Stimulated activated CD4-positive, alpha-beta T cell treated with anti-CD3 and anti-CD28 coated beads, Interleukin-2, amount 100 ng/mL, for 4 hours (primary cell): ENCODE results near the gene LRP2BP.

Experiments
- DNase-seq: peaks from one replicate; pipeline ENCODE4 v3.0.0-alpha.2; 2020; ENCODE audit warnings: low read depth

LRP2BP gene

DNA sequence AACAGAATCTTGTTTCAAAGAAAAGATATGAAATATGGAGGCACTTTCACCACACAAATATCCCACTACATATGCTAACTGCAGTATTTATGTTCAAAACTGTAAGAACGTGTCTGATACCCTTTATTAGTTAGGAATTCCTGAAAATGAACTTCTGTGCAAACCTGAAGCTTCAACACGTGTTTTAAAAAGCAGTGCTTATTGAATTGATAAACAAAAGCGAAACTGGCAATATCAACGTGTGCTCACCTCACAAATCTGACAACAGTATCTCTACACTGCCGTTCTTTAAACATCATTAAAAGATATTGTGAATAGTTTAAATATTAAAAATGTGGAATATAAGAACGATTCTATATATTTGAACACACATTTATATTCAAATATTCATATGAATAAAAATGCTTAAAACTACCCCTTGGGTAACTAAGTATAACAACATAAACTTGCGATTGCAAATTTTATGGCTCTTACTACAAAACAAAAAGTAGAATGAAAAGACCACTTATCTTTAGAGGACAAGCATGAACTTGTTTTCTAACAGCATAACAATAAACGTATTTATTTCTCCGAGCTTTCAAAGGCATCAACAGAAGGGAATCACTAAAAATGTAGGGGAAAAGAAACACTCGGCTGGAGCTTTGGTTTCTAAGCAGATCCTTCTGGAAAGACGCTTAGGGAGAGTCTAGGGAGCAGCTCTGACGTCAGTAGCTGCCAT lies at the start of gene LRP2BP:
Gene LRP2BP, minus strand, starts transcription at position 687 of the 718 bp plus-strand sequence. CDS start 17,738 bp downstream, outside the sequence.
- no peak for DNase-seq

GRCh38 chr4:185445209-185445608 lies 49.5 kb upstream of the LRP2BP start:
- no peak for DNase-seq

GRCh38 chr4:185441479-185441878 lies 45.8 kb upstream of the LRP2BP start:
- DNase-seq = no peak

- no peak for DNase-seq
These were observed 42.1 kb upstream of the LRP2BP start for GRCh38 chr4:185437809-185438208.

DNA sequence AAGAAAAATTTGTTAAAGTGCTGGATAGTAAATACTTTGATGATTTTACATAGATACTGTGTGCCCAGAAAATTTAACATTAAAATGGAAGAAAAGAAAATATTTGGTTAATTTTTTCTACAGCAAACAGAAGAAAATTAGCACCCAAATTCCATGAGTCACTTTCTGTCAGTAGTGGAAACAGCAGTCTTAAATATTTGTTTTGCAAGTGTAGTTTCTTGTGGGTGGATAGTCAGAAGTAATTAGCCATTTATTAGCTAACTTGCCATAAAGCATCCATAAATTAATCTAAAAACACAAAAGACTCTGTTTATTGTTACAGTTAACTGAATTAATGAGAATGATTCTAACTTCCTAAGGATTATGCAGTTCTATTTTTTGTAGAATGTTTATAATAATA lies 39.7 kb upstream of the LRP2BP start:
- DNase-seq = no peak

DNA sequence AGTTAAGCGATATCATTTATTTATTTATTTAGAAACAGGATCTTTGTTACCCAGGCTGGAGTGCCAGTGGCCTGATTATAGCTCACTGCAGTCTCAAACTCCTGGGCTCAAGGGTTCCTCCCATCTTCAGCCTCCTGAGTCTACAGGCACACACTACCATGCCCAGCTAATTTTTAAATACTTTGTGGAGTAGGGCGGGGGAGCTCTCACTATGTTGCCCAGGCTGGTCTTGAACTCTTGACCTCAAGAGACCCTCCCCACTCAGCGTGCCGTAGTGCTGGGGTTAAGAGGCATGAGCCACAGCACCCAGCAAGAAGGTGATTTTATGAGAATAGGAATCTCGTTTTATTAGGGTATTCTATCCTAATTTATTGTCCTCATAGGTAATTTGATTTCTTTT lies 33.9 kb upstream of the LRP2BP start:
- DNase-seq = no peak

GRCh38 chr4:185426960-185427688 lies 31.4 kb upstream of the LRP2BP start:
- no peak for DNase-seq

GRCh38 chr4:185425647-185426352 lies 30.1 kb upstream of the LRP2BP start, which contains the start of gene UFSP2:
Gene UFSP2, minus strand, starts transcription at chr4:185425964. Its CDS starts 96 bp downstream, at chr4:185425868.
- peak; percentile 70 for DNase-seq

- no peak for DNase-seq
These were observed 29.4 kb upstream of the LRP2BP start for GRCh38 chr4:185424905-185425646.

DNA sequence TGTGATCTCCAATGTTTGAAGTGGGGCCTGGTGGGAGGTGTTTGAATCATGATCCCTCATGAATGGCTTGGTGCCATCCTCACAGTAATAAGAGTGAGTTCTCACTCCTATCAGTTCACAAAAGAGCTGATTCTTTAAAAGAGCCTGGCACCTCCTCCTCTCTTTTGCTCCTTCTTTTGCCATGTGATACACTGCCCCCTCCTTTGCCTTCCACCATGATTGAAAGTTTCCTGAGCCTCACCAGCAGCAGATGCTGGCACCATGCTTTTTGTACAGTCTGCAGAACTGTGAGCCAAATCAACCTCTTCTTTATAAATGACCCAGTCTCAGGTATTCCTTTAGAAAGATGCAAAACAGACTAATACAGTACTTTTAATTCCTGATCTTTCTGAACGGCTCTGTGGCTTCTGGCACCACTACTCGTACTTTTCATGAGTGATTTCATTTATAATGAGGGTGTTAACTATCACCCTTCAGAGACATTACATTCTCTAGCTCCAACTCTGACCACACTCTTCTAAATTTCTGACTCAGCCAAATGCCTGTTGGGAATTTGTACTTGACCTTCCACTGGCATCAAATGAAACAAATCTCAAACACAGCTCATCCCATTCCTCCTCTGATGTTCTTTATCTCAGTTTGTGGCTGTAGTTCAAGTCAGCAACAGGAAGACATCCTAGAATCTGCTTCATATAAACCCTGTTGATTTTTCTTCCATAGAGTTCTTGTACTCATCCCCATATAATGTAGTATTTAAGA lies 25.8 kb upstream of the LRP2BP start:
- DNase-seq = no peak

DNA sequence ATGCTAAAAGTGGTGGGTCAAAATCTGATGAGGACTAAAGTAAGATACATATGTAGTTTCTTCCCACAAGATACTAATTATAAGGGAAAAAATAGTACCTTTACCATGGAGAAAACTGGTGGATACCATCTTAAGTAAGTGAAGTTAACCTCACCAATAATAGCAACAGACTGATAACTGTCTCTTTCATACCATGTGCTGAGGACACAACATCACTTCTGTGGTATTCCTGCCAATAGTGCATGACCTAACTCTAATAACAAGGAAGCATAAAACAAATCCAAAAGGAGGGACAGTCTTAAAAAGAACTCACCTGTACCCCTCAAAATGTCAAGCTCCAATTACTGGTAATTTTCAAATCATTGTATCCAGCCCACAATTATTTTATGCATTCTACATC lies 21.2 kb upstream of the LRP2BP start:
- no peak for DNase-seq

DNA sequence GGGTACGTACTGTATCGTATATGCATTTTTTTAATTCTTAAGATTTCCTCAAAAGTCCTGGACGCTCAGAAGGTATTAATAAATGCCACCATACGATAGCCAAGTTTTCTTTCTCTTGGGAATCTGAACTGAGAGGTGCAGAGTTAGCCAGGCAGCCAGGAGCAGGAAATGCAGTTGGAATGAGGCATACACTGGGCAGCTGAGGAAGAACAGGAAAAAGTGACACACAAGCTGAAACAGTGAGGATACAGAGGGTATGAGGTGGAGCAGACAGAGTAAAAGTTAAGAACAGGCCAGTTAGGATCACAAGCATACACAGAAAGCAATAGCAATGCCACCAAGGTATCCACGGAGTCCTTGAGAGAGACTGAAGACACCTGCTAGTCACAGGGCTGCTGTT lies 16.7 kb upstream of the LRP2BP start:
- DNase-seq = no peak

GRCh38 chr4:185411849-185412248 lies 16.1 kb upstream of the LRP2BP start:
- no peak for DNase-seq

- no peak for DNase-seq
These were observed 12.7 kb upstream of the LRP2BP start for GRCh38 chr4:185408432-185408831.

DNA sequence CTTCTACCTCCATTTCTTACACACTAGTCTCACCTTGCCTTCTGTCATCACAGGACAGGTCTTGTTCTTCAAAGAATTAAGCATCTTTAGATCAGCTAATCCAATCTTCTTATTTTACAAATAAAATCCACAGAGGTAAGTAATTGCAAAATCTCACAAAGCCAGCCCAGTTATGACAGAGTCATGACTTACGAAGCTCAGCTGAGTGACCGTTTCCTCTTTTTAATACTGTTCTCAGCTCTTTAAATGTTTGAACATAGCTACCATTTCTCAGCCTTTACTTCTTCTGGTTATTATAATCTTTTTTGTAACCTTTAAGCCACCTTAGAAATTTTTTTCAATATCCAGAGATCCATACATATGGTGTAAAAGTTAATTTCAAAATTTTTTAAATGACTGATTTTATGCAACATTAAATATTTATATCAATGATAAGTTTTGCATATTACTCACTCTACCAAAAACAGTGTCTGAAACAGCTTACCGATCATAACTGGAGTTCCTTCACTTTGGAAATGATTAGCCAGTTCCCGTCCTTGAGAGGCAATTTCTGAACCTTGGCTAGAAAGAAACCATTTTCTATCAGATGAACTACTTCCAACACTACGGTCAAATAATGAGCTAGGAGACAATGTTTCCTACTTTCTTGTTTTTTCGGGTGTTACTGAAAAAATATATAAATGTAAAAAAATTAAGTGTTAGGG lies 9.7 kb upstream of the LRP2BP start:
- no peak for DNase-seq

DNA sequence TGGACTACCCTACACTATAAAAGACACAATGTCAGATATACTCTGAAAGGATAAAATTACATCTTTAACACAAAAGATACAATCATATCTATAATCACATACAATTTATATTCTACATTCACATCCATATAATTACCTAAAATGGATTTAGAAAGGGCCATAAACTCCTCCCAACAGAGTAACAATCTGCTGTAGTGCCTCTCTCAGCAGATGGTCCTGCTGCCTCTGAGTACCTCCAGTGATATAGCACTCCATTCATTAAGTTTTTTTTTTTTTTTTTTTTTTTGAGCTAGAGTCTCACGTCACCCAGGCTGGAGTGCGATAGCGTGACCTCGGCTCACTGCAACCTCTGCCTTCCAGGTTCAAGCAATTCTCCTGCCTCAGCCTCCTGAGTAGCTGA lies 8.3 kb upstream of the LRP2BP start:
- DNase-seq = no peak

DNA sequence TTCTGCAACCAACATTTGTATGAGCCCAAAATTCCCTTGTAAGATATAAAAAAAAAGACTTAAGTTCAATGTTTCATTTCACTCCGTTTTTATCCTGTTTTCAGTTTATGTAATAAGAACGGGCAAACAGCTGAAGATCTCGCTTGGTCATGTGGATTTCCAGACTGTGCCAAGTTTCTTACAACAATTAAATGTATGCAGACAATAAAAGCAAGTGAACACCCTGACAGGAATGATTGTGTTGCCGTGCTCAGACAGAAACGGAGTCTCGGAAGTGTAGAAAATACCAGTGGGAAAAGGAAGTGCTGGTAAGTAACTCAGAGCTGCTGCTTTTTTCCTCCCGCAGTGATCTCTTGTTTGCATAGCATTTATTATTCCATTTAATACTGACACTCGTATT lies 3.7 kb upstream of the LRP2BP start:
- no peak for DNase-seq

DNA sequence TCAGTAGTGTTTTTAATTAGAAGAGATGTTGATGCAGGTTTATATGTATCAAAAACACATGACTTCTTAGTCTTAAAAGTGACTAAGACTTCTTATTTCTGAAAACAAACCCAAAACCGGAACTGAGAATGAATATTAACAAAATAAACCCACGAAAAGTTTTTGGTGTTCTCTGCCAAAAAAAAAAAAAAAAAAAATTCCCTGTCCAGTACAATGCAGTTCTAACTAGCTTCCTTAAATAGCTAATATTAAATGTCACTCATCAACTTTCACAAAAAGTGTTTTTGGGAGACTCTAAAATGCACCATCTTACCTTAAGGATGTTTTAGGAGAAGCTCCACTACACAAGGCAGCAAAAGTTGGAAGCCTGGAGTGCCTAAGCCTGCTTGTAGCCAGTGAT lies 2.9 kb upstream of the LRP2BP start:
- no peak for DNase-seq

DNA sequence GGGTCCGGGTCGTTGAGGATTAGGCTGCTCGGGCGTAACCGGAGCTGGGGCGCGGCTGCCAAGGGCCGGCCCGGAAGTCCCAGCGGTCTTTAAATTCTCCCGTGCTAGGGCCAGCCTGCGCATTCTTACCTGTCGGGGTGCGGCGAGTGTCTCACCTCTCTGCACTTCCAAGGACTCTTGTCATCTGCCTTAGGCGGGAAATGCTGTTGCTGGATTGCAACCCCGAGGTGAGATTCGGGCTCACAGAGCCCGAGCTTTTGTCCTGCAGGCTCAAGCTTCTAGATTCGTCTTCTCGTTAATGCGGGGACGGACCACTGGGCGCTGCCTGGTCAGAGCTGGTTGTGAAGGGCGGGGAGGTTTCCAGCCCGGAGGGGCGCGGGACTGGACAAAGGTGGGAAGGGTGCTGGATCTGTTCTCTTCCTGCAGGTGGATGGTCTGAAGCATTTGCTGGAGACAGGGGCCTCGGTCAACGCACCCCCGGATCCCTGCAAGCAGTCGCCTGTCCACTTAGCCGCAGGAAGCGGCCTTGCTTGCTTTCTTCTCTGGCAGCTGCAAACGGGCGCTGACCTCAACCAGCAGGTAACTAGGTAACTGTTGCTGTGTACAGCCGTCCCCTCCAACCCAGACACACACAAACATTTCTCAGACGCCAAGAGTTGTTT lies 1.1 kb upstream of the LRP2BP start, which contains the start of gene ANKRD37:
Gene ANKRD37, plus strand, starts transcription at position 118 of the 662 bp plus-strand sequence. Its CDS starts 83 bp downstream, at position 201.
- DNase-seq = no peak
